GM03348 (cell line): ENCODE measurements around the gene OR8D1.

Experiments used
- DNase-seq: peaks from one replicate; pipeline ENCODE4 v3.0.0; 2012; ENCODE audit warnings: low spot score

The OR8D1 gene

GRCh38 chr11:124313849-124314248, at the start of gene OR8D1:
Gene OR8D1, minus strand, starts transcription at chr11:124313949. Its CDS starts 3,183 bp downstream, at chr11:124310766.
- no peak for DNase-seq

- DNase-seq, result no peak
Observed at GRCh38 chr11:124359566-124359965, 45.8 kb upstream of the OR8D1 start.

- no peak for DNase-seq
Observed at GRCh38 chr11:124346311-124346955, 32.7 kb upstream of the OR8D1 start.

GRCh38 chr11:124344346-124344745, 30.6 kb upstream of the OR8D1 start:
- no peak for DNase-seq

GRCh38 chr11:124340142-124340447, 26.3 kb upstream of the OR8D1 start:
- no peak for DNase-seq

- DNase-seq, result no peak
Observed at GRCh38 chr11:124339396-124340141, 25.8 kb upstream of the OR8D1 start.

GRCh38 chr11:124331873-124332272, 18.1 kb upstream of the OR8D1 start:
- no peak for DNase-seq

GRCh38 chr11:124329787-124330478, 16.2 kb upstream of the OR8D1 start:
- DNase-seq, result no peak

GRCh38 chr11:124327775-124328174, 14.0 kb upstream of the OR8D1 start:
- no peak for DNase-seq

- DNase-seq, result no peak
Observed at GRCh38 chr11:124322356-124322755, 8.6 kb upstream of the OR8D1 start.

- no peak for DNase-seq
Observed at GRCh38 chr11:124320097-124320496, 6.3 kb upstream of the OR8D1 start, which contains the start of gene OR8D2. Gene OR8D2, minus strand, starts transcription at chr11:124320197. Its CDS starts 0 bp downstream, at chr11:124320197.

GRCh38 chr11:124315052-124315451, 1.3 kb upstream of the OR8D1 start:
- no peak for DNase-seq

- no peak for DNase-seq
Observed at GRCh38 chr11:124313131-124313530, 618 bp downstream of the OR8D1 start.

GRCh38 chr11:124311670-124312069, 2.1 kb downstream of the OR8D1 start:
- no peak for DNase-seq

- no peak for DNase-seq
Observed at GRCh38 chr11:124311269-124311668, 2.5 kb downstream of the OR8D1 start.

GRCh38 chr11:124310721-124311120, 3.0 kb downstream of the OR8D1 start:
- DNase-seq, result no peak

- no peak for DNase-seq
Observed at GRCh38 chr11:124307093-124307492, 6.7 kb downstream of the OR8D1 start.

- no peak for DNase-seq
Observed at GRCh38 chr11:124302347-124303125, 11.2 kb downstream of the OR8D1 start.

GRCh38 chr11:124301548-124301947, 12.2 kb downstream of the OR8D1 start:
- DNase-seq, result no peak

GRCh38 chr11:124297921-124298320, 15.8 kb downstream of the OR8D1 start:
- no peak for DNase-seq

- DNase-seq, result no peak
Observed at GRCh38 chr11:124296016-124296415, 17.7 kb downstream of the OR8D1 start.

- DNase-seq, result no peak
Observed at GRCh38 chr11:124294687-124295086, 19.1 kb downstream of the OR8D1 start.
